H1 (cell line): ENCODE results near the gene DNMT3B. TPM values are rescaled to one million over a fixed set of nuclear protein-coding genes. Genes with fewer than 3 reads are reported as not detected.

Source experiments
- ASH2L ChIP-seq: fragments of 200-600, 300-600 bp; sonication (generic); IDR thresholded peaks from one replicate; pipeline ENCODE4 v1.7.1; 2017; ENCODE audit warnings: low read length
- BCL11A ChIP-seq, 2 experiments: IDR thresholded peaks; one replicate each; pipeline ENCODE4 v1.6.1; 2011; ENCODE audit warnings: low read depth in 2 of 2, low read length in 2 of 2, mild to moderate bottlenecking in 2 of 2
- CHD1 ChIP-seq: IDR thresholded peaks from 2 replicates; pipeline ENCODE4 v1.6.1; 2012; ENCODE audit warnings: low read depth, low read length, improper control_type of control experiment
- CHD2 ChIP-seq: IDR thresholded peaks from 2 replicates; pipeline ENCODE4 v1.6.1; 2012; ENCODE audit warnings: low read length, improper control_type of control experiment
- EZH2 ChIP-seq: fragments of 200-600 bp; sonication (generic); IDR thresholded peaks from 2 replicates; pipeline ENCODE4 v1.7.1; 2012; ENCODE audit warnings: low read depth, mild to moderate bottlenecking, moderate library complexity, low read length, inconsistent platforms; ENCODE audit not compliant: severe bottlenecking
- KDM1A ChIP-seq: fragments of 200-600, 300-600 bp; sonication (generic); IDR thresholded peaks from 2 replicates; pipeline ENCODE4 v1.7.1; 2016; ENCODE audit warnings: mild to moderate bottlenecking, low read length, borderline replicate concordance
- POLR2AphosphoS5 ChIP-seq: IDR thresholded peaks from 2 replicates; pipeline ENCODE4 v1.6.1; 2011; ENCODE audit warnings: low read depth, low read length
- RNF2 ChIP-seq: fragments of 200-900, 300-1000 bp; sonication (generic); IDR thresholded peaks from 2 replicates; pipeline ENCODE4 v1.7.1; 2016; ENCODE audit warnings: borderline replicate concordance, low read depth, mild to moderate bottlenecking, antibody characterized with exemption, low read length; ENCODE audit not compliant: poor library complexity, severe bottlenecking; ENCODE audit errors: missing control alignments
- polyA plus RNA-seq, 7 experiments: library from polyadenylated mRNA; depleted of rRNA in 3 of 7; stranded (reverse) in 5 of 7; unstranded in 2 of 7; fragments of >200 nt in 5 of 7; fragments of 200-250 nt in 2 of 7; gene quantifications; 1 replicate in 5 of 7; 2 replicates in 1 of 7; 4 replicates in 1 of 7; pipeline versions ENCODE4 v1.2.1 to v1.2.3, GENCODE V29; 2011 to 2013; ENCODE audit warnings: missing spikeins in 2 of 7, mixed read lengths in 2 of 7
- total RNA-seq: library from RNA; stranded (reverse); fragmentation: NEBNext Ultra II Directional; extraction: Animal tissue kit (Norgen Biotek cat#: 25700); gene quantifications from 2 replicates; pipeline ENCODE4 v1.2.1, GENCODE V29; 2021
- TF ChIP-seq, protein P1 (sequence below): IDR thresholded peaks from 2 replicates; pipeline ENCODE4 v1.6.1; 2012; ENCODE audit warnings: inconsistent platforms

Gene DNMT3B
- total and polyA plus RNA-seq, 2 of the 8 experiments (the other 6 are each of a cell fraction or from before 2014, with no cell fraction given): 433 to 1,016 TPM

DNA sequence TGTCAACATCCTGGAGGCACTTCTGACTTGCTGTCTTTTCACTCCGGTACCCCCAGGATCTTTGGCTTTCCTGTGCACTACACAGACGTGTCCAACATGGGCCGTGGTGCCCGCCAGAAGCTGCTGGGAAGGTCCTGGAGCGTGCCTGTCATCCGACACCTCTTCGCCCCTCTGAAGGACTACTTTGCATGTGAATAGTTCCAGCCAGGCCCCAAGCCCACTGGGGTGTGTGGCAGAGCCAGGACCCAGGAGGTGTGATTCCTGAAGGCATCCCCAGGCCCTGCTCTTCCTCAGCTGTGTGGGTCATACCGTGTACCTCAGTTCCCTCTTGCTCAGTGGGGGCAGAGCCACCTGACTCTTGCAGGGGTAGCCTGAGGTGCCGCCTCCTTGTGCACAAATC, 45.5 kb downstream of the DNMT3B start (continued):
- TF ChIP-seq RNF2 (no peak), POLR2AphosphoS5 (peak; percentile 83), EZH2 (no peak), CHD2 (no peak), BCL11A (IDR thresholded peaks at IDR 0.05; ENCODE audit: low read depth in 2 of 2, low read length in 2 of 2) (no peak), ASH2L (no peak), CHD1 (no peak), KDM1A (no peak)
- TF ChIP-seq, protein P1, sequence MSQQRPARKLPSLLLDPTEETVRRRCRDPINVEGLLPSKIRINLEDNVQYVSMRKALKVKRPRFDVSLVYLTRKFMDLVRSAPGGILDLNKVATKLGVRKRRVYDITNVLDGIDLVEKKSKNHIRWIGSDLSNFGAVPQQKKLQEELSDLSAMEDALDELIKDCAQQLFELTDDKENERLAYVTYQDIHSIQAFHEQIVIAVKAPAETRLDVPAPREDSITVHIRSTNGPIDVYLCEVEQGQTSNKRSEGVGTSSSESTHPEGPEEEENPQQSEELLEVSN: no peak
